Kidney (tissue), 14 donors: Measurements from ENCODE around the gene EREG. TPM values are rescaled to one million over a fixed set of nuclear protein-coding genes. Genes with fewer than 3 reads are reported as not detected.
"Not testable (repeated sequence)": the region's sequence is repeated elsewhere in the genome, so short reads cannot be mapped to it uniquely, and the experiment has no call there.

Experiments used
- DNase-seq, 5 donors: peaks; one replicate each; pipeline ENCODE4 v3.0.0-alpha.2; 2013 to 2020
- FAIRE-seq: peaks from 2 replicates; lab custom pipeline; 2012; peaks lifted over from hg19 to GRCh38; lab: Jason Lieb, UNC
- H3K27ac ChIP-seq, 2 donors: one replicate each; pipeline ENCODE4 v1.7.0; 2013; ENCODE audit warnings: low read depth in 2 of 2, low read length in 2 of 2, inconsistent platforms in 1 of 2
- H3K27me3 ChIP-seq: one replicate; pipeline ENCODE4 v1.7.1; 2013; ENCODE audit warnings: low read length, inconsistent platforms; ENCODE audit not compliant: control insufficient read depth, insufficient read depth
- H3K36me3 ChIP-seq, 3 donors: one replicate each; pipeline versions ENCODE4 v1.7.0 to v1.7.1; 2013; ENCODE audit warnings: low read length in 3 of 3, control low read depth in 1 of 3, inconsistent platforms in 1 of 3; ENCODE audit not compliant: insufficient read depth in 3 of 3, control insufficient read depth in 2 of 3
- H3K4me1 ChIP-seq, 3 donors: one replicate each; pipeline versions ENCODE4 v1.7.0 to v1.7.1; 2013; ENCODE audit warnings: low read length in 3 of 3, inconsistent platforms in 1 of 3, low read depth in 1 of 3; ENCODE audit not compliant: control insufficient read depth in 2 of 3, insufficient read depth in 2 of 3
- H3K4me3 ChIP-seq, 3 donors: one replicate each; pipeline versions ENCODE4 v1.7.0 to v1.8.1; 2013; ENCODE audit warnings: low read length in 3 of 3, control low read depth in 1 of 3, inconsistent platforms in 1 of 3
- H3K9ac ChIP-seq, 3 donors: one replicate each; pipeline versions ENCODE4 v1.7.0 to v1.7.1; 2013; ENCODE audit warnings: low read length in 3 of 3, control low read depth in 1 of 3, inconsistent platforms in 1 of 3
- H3K9me3 ChIP-seq, 3 donors: one replicate each; pipeline versions ENCODE4 v1.7.0 to v1.7.1; 2013; ENCODE audit warnings: low read length in 3 of 3, control low read depth in 1 of 3, inconsistent platforms in 1 of 3; ENCODE audit not compliant: control insufficient read depth in 2 of 3, insufficient read depth in 1 of 3
- intact Hi-C: fragments of 100-400 bp; cut with DNase I; formaldehyde crosslinking; loops from one replicate; pipeline ENCODE4 v1.11.1; 2022
- polyA plus RNA-seq: library from polyadenylated mRNA; stranded (reverse); fragments of 350-450 nt; fragmentation: Illumina TruSeq; extraction: RNeasy Lipid Tissue Mini Kit (QIAGEN cat#74804); gene quantifications from one replicate; pipeline ENCODE4 v1.2.3, GENCODE V29; 2014; ENCODE audit warnings: low read depth, low replicate concordance; ENCODE audit not compliant: insufficient read depth
- total RNA-seq: library from RNA; stranded (reverse); fragmentation: NEBNext Ultra II Directional; extraction: Animal tissue kit (Norgen Biotek cat#: 25700); gene quantifications from one replicate; pipeline ENCODE4 v1.2.1, GENCODE V29; 2021
- TF ChIP-seq, protein P1 (sequence below): IDR thresholded peaks from 3 replicates; pipeline ENCODE4 v1.5.1; 2012; ENCODE audit warnings: mild to moderate bottlenecking, moderate library complexity, borderline replicate concordance; ENCODE audit not compliant: insufficient read depth; ENCODE audit errors: extremely low read depth
- donor health status: control.
- donor health status: control.
- donor health status: control.
- donor health status: control.
- donor health status: control.
- donor health status: DM: yes; HTN: yes; CAD: no.
- donor health status: Normal renal cell carcinoma (clear cell type).

EREG gene
- total and polyA plus RNA-seq, 2 donors from 2014 or later = 0.44 TPM; not detected in 1

DNA sequence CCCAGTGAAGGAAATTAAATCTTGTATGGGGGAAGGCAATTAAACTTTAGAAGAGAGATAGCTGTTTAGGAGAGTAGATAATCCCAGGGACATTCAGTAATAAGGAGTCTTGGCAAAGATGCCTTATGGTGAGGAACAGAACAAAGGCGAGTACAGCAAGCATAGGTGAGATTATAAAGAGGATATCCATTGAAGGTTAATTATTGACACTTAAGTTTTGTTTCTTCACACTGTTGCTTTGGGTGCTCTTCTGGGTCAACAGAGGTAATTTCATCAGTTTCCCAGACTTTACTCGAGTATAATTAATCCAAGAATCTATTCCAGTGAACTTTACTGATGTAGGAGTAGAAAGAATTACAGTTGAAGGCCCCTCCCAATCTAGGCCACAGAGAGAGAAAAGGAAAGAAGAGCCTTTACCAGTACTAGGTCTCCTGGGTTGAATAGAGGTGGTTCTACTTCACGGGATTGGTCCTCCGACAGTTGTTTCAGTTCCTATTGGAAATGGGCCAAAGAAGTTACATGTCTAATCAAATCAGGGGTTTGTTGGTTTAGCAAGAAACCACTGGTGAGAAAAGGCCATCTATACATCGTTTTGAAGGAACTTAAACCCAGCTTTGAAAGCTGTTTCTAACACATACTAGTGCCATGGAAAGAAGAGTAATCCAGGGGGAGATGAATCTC is 29.5 kb upstream of the EREG start:
- no peak for FAIRE-seq
- no peaks in the 10 kb centered on the region for H3K9me3 ChIP-seq
- H3K27ac ChIP-seq = no peak overlapping the region
- TF ChIP-seq, protein P1, sequence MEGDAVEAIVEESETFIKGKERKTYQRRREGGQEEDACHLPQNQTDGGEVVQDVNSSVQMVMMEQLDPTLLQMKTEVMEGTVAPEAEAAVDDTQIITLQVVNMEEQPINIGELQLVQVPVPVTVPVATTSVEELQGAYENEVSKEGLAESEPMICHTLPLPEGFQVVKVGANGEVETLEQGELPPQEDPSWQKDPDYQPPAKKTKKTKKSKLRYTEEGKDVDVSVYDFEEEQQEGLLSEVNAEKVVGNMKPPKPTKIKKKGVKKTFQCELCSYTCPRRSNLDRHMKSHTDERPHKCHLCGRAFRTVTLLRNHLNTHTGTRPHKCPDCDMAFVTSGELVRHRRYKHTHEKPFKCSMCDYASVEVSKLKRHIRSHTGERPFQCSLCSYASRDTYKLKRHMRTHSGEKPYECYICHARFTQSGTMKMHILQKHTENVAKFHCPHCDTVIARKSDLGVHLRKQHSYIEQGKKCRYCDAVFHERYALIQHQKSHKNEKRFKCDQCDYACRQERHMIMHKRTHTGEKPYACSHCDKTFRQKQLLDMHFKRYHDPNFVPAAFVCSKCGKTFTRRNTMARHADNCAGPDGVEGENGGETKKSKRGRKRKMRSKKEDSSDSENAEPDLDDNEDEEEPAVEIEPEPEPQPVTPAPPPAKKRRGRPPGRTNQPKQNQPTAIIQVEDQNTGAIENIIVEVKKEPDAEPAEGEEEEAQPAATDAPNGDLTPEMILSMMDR = no peak
- no peaks in the 10 kb centered on the region for H3K27me3 ChIP-seq
- H3K36me3 ChIP-seq = no peaks in the 10 kb centered on the region
- intact Hi-C loops = no loop called here
- no peak overlapping the region for H3K9ac ChIP-seq
- no peaks in the 10 kb centered on the region for H3K4me1 ChIP-seq
- no peak for DNase-seq
- H3K4me3 ChIP-seq = no peak overlapping the region

DNA sequence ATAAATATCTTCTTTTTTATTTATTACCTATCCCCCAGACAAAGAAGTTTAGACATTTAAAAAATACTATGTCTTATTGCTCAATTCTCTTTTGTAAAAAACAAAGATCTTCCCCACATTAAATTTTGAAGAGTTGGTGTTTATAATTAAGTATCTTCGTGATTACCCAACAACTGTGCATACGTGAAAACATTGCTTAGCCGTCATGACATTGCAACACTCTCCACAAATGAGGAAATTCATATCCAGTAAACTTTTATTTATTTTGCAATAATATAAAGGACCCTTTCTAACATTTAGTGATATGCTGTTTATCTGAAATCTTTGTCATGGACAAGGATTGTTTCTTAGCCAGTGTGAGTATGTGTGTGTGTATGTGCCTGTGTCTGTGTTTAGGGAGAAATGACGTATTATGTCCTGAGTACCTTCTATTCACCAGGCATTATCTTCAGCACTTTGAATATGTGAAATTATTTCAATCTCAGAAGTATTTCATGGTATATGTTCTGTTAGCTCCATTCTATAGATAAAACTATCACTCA is 26.1 kb upstream of the EREG start:
- no peaks in the 10 kb centered on the region for H3K4me1 ChIP-seq
- no peak for FAIRE-seq
- TF ChIP-seq, protein P1 = no peak
- intact Hi-C loops = no loop called here
- no peaks in the 10 kb centered on the region for H3K27me3 ChIP-seq
- no peak overlapping the region for H3K9ac ChIP-seq
- no peak overlapping the region for H3K27ac ChIP-seq
- peaks cover 0 to 2% (median 0%) of the 10 kb centered on the region in 3 donors for H3K9me3 ChIP-seq
- H3K4me3 ChIP-seq = no peak overlapping the region
- DNase-seq = no peak
- H3K36me3 ChIP-seq = no peaks in the 10 kb centered on the region

DNA sequence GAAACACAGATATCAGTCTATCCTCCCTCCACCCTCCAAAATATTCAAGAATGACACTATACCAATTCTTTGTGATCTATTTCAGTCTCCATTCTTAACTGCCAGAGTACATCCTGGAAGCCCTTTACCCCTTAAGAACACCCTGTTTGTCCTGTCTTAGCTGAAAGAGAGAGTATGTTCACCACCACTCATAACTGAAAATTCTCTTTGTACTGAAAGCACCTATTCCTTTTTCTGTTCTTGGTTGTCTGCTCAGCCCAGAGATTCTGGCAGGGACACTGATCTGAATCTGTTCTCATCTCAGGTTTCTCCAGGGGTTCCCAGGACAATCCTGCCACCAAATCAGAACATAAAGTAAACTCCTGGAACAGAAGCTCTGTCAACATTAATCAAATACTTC is 25.4 kb upstream of the EREG start:
- no peaks in the 10 kb centered on the region for H3K4me1 ChIP-seq
- H3K9ac ChIP-seq = no peak overlapping the region
- no peak for FAIRE-seq
- H3K36me3 ChIP-seq = no peaks in the 10 kb centered on the region
- peaks cover 0 to 8% (median 0%) of the 10 kb centered on the region in 3 donors for H3K9me3 ChIP-seq
- H3K4me3 ChIP-seq = no peak overlapping the region
- TF ChIP-seq, protein P1 = no peak
- intact Hi-C loops = no loop called here
- no peak overlapping the region for H3K27ac ChIP-seq
- H3K27me3 ChIP-seq = no peaks in the 10 kb centered on the region
- DNase-seq = no peak

DNA sequence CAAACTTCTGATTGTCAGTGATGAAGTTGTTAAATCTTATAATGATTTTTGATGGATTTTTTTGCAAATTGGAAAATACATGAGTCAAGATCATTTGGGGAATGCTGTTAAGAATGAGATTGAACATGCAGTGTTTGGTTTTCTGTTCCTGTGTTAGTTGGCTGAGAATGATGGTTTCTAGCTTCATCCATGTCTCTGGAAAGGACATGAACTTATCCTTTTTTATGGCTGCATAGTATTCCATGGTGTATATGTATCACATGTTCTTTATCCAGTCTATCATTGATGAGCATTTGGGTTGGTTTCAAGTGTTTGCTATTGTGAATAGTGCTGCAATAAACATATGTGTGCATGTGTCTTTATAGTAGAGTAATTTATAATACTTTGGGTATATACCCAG is 24.5 kb upstream of the EREG start:
- H3K27me3 ChIP-seq, H3K36me3 ChIP-seq, FAIRE-seq, H3K4me3 ChIP-seq, intact Hi-C loops, H3K9me3 ChIP-seq, DNase-seq, H3K27ac ChIP-seq, H3K9ac ChIP-seq, H3K4me1 ChIP-seq: not testable (repeated sequence)
